ENCODE measurements around the gene CTIF. TPM values are rescaled to one million over a fixed set of nuclear protein-coding genes. Genes with fewer than 3 reads are reported as not detected.
A peak's percentile ranks its signal among the peaks of the same experiment; 100 is the strongest.

Gene CTIF
- total RNA-seq, 1 donor from 2014 or later: 48.5 TPM

GRCh38 chr18:48545757-48546321 is 7.0 kb downstream of the CTIF start:
- H3K36me3 Mint-ChIP-seq: peaks cover 6% of the 10 kb centered on the region
- H3K4me3 Mint-ChIP-seq: peak overlapping the region; percentile 42
- H3K27ac Mint-ChIP-seq: peak overlapping the region; percentile 88
- no peaks in the 10 kb centered on the region for H3K9me3 Mint-ChIP-seq
- no peak for TF ChIP-seq CTCF (conservative IDR thresholded peaks at IDR 0.05)
- no peak for DNase-seq (ENCODE audit: extremely low spot score, unreplicated experiment)
- H3K27me3 Mint-ChIP-seq: no peaks in the 10 kb centered on the region
- H3K4me1 Mint-ChIP-seq (ENCODE audit: unreplicated experiment): peaks cover 68% of the 10 kb centered on the region

GRCh38 chr18:48546396-48546795 is 7.6 kb downstream of the CTIF start:
- no peak for DNase-seq (ENCODE audit: extremely low spot score, unreplicated experiment)
- H3K27ac Mint-ChIP-seq: peak overlapping the region; percentile 88
- H3K4me1 Mint-ChIP-seq (ENCODE audit: unreplicated experiment): peaks cover 69% of the 10 kb centered on the region
- H3K27me3 Mint-ChIP-seq: no peaks in the 10 kb centered on the region
- no peak overlapping the region for H3K4me3 Mint-ChIP-seq
- H3K9me3 Mint-ChIP-seq: no peaks in the 10 kb centered on the region
- H3K36me3 Mint-ChIP-seq: peaks cover 6% of the 10 kb centered on the region
- no peak for TF ChIP-seq CTCF (conservative IDR thresholded peaks at IDR 0.05)

- Mint-ChIP-seq H3K27ac (peak overlapping the region; percentile 93), H3K27me3 (no peaks in the 10 kb centered on the region), H3K36me3 (peaks cover 11% of the 10 kb centered on the region), H3K4me3 (no peak overlapping the region), H3K4me1 (ENCODE audit: unreplicated experiment) (peaks cover 72% of the 10 kb centered on the region), H3K9me3 (no peaks in the 10 kb centered on the region)
- no peak for TF ChIP-seq CTCF (conservative IDR thresholded peaks at IDR 0.05)
- no peak for DNase-seq (ENCODE audit: extremely low spot score, unreplicated experiment)
Measured at GRCh38 chr18:48547531-48547981, 8.7 kb downstream of the CTIF start.

GRCh38 chr18:48548011-48548771 is 9.4 kb downstream of the CTIF start:
- no peak for TF ChIP-seq CTCF (conservative IDR thresholded peaks at IDR 0.05)
- Mint-ChIP-seq H3K4me1 (ENCODE audit: unreplicated experiment) (peaks cover 67% of the 10 kb centered on the region), H3K9me3 (no peaks in the 10 kb centered on the region), H3K27me3 (no peaks in the 10 kb centered on the region), H3K36me3 (peaks cover 12% of the 10 kb centered on the region), H3K4me3 (peak overlapping the region; percentile 10), H3K27ac (peak overlapping the region; percentile 93)
- no peak for DNase-seq (ENCODE audit: extremely low spot score, unreplicated experiment)

- peak overlapping the region; percentile 93 for H3K27ac Mint-ChIP-seq
- H3K36me3 Mint-ChIP-seq: peaks cover 12% of the 10 kb centered on the region
Measured at GRCh38 chr18:48548921-48549320, 10.1 kb downstream of the CTIF start.

More at GRCh38 chr18:48548921-48549320, 10.1 kb downstream of the CTIF start:
- no peak overlapping the region for H3K4me3 Mint-ChIP-seq
- no peaks in the 10 kb centered on the region for H3K27me3 Mint-ChIP-seq
- no peak for DNase-seq (ENCODE audit: extremely low spot score, unreplicated experiment)
- H3K9me3 Mint-ChIP-seq: no peaks in the 10 kb centered on the region
- TF ChIP-seq CTCF (conservative IDR thresholded peaks at IDR 0.05): no peak
- H3K4me1 Mint-ChIP-seq (ENCODE audit: unreplicated experiment): peaks cover 60% of the 10 kb centered on the region
